ENCODE data around the gene EXOSC1.
"Not testable (repeated sequence)": the region's sequence is repeated elsewhere in the genome, so short reads cannot be mapped to it uniquely, and the experiment has no call there.

The EXOSC1 gene

DNA sequence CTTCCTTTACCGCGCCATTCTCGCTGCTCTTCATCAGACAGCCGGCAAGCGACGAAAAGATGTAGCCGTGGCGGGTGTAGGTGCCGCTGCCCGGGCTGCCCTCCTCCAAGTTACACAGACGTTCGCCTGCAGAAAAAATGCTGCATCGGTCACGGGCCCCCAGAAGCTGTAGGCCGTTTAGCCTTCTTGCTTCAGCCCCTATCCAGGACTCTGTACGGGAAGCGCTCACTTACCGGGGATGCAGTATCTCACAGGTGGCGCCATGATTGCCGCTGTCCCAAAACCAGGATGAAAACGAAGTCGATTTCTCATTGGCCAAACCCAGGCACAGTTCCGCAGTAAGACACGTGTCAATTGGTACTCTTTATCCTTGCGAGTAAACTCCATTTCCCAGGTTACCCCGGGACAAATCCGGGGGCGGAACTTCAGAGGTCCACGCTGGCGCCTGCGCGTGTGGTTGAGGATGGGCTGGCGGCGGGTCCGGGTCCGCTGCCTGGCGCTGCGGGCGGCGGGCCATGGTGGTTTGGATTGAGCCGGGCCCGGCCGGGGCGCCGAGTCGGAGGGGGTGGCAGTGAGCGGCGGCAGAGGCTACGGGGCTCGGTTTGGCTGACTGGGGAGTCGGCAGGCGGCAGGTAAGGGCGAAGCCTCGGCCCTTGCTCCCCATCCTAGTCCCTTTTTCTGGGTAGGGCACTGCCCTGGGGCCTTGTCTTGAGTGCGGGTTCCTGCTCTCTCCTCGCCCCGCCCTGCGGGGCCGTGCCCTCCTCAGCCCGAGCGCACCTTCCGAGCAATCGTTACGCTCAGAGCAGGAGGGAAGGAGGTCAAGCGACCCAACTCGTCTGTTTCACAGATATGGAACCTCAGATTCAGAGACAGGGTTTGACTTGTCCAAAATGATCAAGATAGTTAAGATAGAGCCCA lies at the start of gene EXOSC1, which contains the start of gene ZDHHC16:
Gene EXOSC1 (minus strand): TSS at position 285 of the 918 bp plus-strand sequence. CDS start 21 bp downstream, at position 264.
Gene ZDHHC16 (plus strand): TSS at position 454 of the 918 bp plus-strand sequence. CDS start 5,501 bp downstream, outside the sequence.
- peak; percentile 94 for DNase-seq

- DNase-seq: no peak
Measured at GRCh38 chr10:97494863-97495506, 49.2 kb upstream of the EXOSC1 start.

DNA sequence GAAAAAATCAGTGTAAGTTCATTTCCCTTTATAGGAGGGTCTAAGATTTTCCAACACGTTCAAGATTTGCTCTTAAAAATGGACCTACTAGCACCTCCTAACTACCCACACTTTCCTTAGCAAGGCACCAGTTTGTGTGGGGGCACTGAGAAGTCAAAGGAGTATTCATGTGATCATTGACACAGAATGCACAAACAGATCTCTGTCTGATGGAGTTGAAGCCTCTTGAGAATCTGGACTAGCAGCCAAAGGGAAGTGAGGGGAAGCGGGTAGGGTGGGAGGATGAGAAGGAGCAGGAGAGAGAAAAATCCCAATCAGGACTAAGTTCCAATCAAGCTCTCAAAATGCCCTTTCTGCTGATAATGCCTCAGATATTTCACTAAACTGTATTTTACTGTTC lies 48.3 kb upstream of the EXOSC1 start:
- no peak for DNase-seq

- DNase-seq: no peak
Measured at GRCh38 chr10:97490592-97490991, 44.8 kb upstream of the EXOSC1 start.

GRCh38 chr10:97485647-97486281 lies 40.0 kb upstream of the EXOSC1 start:
- DNase-seq: no peak

- DNase-seq: no peak
Measured at GRCh38 chr10:97483921-97484320, 38.1 kb upstream of the EXOSC1 start.

- no peak for DNase-seq
Measured at GRCh38 chr10:97483506-97483905, 37.7 kb upstream of the EXOSC1 start.

GRCh38 chr10:97482381-97482780 lies 36.6 kb upstream of the EXOSC1 start:
- no peak for DNase-seq

GRCh38 chr10:97481071-97481470 lies 35.3 kb upstream of the EXOSC1 start:
- no peak for DNase-seq

- DNase-seq: no peak
Measured at GRCh38 chr10:97479939-97480338, 34.1 kb upstream of the EXOSC1 start.

- not testable (repeated sequence) for DNase-seq
Measured at GRCh38 chr10:97479410-97479809, 33.6 kb upstream of the EXOSC1 start.

DNA sequence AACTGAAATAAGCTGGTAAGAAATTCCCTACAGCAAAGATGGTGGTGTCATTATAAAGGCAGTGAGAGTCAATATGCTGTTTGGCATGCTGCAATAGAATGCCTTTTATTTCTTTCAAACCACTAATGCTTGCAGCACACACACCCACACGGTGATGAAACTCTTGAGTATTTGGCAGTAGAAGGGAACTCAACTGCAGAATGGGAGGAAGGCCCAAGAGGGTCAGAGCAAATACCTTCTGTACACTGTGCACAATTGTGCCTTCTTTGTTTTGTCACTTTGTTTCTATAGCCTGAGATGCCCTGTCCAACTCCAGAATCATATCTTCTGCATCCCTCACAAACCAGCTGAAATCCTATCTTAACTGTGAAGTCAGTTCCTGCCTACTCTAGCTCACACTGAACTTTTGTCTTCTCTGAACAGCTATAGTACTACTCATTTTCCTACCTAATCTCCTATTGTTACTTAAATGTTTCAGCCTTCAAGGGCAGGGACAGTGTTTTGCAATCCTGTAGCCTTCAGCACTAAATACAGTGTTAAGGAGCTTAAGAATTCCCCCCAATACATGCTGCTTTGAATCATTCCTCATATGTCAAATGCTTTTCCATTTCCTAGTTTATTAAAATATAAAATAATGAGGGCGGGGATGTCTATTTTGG lies 30.3 kb upstream of the EXOSC1 start:
- no peak for DNase-seq

GRCh38 chr10:97474918-97475317 lies 29.1 kb upstream of the EXOSC1 start:
- DNase-seq: no peak

- DNase-seq: not testable (repeated sequence)
Measured at GRCh38 chr10:97468781-97469180, 23.0 kb upstream of the EXOSC1 start.

GRCh38 chr10:97468162-97468561 lies 22.4 kb upstream of the EXOSC1 start:
- DNase-seq: no peak

- DNase-seq: no peak
Measured at GRCh38 chr10:97466755-97467154, 20.9 kb upstream of the EXOSC1 start.

DNA sequence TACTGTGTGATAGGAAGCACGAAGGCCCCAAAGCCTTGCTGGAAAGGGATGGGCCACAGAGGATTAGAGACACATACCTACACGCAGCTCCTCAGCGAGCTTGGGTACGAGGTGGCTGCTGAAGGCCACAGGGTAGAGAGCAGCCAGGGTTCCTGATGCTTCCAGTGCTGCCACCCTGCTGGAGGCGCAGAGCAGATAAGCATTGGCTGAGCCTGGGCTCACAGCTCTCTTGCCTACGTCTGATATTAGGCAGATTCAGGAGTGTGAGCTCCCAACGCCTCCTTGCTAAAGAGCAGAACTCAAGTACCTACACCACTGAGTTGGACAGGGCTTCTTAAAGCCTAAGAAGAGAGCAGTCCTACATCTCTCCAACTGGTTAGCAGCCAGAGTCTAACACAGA lies 20.2 kb upstream of the EXOSC1 start:
- no peak for DNase-seq

DNA sequence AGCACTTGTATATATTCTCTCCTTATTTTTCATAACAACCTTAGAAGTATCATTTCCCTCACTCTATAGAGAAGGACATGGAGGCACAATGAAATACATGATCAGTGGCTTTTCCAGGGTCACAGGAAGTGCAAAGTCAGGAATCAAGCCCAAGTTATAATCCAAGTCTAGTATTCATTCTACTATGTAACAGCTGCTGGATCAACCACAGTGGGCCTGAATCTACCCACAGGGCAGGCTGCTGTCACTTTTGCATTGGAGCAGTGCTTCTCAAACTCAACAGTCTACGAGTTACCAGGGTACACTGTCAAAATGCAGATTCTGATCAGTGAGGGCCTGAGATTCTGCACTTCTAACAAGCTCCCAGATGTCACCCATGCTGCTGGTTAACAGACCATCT lies 18.4 kb upstream of the EXOSC1 start:
- DNase-seq: no peak

GRCh38 chr10:97463363-97464132 lies 17.7 kb upstream of the EXOSC1 start:
- peak; percentile 17 for DNase-seq

- DNase-seq: no peak
Measured at GRCh38 chr10:97462309-97462708, 16.5 kb upstream of the EXOSC1 start.

DNA sequence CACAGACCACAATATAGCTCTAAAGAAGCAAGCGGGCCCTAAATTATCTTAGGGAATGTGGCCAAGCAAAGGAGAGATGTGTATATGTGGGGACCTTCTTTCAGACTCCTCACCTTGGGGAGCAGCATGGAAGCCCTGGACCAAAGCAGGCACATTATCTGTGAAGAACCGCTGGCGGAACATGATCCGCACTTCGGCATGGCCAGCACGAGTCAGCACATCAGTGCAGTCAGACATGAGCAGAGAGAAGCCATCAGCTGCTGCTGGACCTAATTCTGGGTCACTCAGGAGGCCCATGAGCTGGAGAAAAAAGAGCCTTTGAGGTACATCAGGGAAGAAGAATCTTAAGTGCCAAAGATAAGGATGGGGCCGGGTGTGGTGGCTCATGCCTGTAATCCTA lies 14.1 kb upstream of the EXOSC1 start:
- no peak for DNase-seq

- DNase-seq: no peak
Measured at GRCh38 chr10:97459111-97459510, 13.3 kb upstream of the EXOSC1 start.

Data from activated naive CD4-positive, alpha-beta T cell treated with anti-CD3 and anti-CD28 coated beads, Interleukin-2, amount 50 U/mL, for 16 hours (primary cell).